GM12873 (cell line): ENCODE results near the gene FOXC2.

Experiments used
- TF ChIP-seq, protein P1 (sequence below): IDR thresholded peaks from 2 replicates; pipeline ENCODE4 v1.5.1; 2012; ENCODE audit warnings: low read depth, mild to moderate bottlenecking, moderate library complexity, low read length, control low read depth; ENCODE audit not compliant: insufficient read depth; ENCODE audit errors: missing control alignments

Gene FOXC2

DNA sequence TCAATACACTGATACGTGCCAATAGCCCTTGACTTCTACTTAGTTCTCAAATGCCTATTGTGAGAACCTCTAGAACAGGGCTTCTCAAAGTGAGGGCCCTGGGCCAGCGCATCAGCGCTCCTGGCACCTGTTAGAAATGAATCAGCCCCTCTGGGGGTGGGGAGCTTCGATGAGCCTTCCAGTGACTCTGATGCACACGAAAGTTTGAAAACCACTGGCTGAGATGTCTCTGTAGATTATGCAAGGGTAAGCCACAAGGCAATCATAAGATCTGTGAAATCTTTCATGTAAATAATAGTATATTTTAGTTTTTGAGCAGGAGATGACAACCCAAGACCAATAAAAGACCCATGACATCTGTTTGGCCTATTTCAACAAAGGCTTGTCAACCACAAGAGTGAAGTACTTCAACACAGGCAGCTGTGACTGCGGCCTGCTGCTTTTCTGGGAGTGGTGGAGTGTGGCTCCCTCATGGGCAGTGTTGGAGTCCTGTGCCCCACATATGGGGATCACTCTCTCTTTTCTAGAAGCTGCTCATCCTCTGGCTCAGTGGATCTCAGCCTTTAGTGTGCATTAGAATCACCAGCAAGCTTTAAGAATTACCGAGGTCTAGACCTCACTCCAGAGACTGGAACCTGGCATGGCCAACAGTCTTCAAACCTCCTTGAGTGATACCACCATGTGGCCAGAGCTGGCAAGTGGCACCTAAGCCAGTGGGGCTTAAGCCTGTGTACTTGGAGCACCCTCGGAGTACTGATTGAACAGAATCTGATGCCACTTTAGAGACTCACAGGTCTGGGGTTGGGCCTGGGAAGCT is 17.3 kb upstream of the FOXC2 start:
- TF ChIP-seq, protein P1, sequence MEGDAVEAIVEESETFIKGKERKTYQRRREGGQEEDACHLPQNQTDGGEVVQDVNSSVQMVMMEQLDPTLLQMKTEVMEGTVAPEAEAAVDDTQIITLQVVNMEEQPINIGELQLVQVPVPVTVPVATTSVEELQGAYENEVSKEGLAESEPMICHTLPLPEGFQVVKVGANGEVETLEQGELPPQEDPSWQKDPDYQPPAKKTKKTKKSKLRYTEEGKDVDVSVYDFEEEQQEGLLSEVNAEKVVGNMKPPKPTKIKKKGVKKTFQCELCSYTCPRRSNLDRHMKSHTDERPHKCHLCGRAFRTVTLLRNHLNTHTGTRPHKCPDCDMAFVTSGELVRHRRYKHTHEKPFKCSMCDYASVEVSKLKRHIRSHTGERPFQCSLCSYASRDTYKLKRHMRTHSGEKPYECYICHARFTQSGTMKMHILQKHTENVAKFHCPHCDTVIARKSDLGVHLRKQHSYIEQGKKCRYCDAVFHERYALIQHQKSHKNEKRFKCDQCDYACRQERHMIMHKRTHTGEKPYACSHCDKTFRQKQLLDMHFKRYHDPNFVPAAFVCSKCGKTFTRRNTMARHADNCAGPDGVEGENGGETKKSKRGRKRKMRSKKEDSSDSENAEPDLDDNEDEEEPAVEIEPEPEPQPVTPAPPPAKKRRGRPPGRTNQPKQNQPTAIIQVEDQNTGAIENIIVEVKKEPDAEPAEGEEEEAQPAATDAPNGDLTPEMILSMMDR = no peak

- TF ChIP-seq, protein P1 = no peak
Measured at GRCh38 chr16:86549893-86550190, 16.8 kb upstream of the FOXC2 start.

- TF ChIP-seq, protein P1 = no peak
Measured at GRCh38 chr16:86550281-86550680, 16.3 kb upstream of the FOXC2 start.

DNA sequence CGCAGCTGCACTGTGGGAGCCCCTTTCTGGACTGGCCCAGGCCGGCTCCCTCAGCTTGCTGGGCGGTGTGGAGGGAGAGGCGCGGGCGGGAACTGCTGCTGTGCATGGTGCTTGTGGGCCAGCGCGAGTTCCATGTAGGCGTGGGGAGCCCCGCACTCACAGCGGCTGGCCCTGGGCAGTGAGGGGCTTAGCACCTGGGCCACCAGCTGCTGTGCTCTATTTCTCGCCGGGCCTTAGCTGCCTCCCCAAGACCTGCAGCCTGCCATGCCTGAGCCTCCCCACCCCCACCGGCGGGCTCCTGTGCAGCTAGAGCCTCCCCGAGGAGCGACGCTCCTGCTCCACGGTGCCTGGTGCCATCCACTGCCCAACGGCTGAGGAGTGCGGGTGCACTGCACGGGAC is 13.3 kb upstream of the FOXC2 start:
- TF ChIP-seq, protein P1 = no peak

- TF ChIP-seq, protein P1 = no peak
Measured at GRCh38 chr16:86554599-86554916, 12.1 kb upstream of the FOXC2 start.

GRCh38 chr16:86554917-86555703 is 11.5 kb upstream of the FOXC2 start, which contains the start of gene MTHFSD:
Gene MTHFSD (minus strand): TSS chr16:86555235. CDS start chr16:86555184, 51 bp downstream.
- TF ChIP-seq, protein P1 = no peak

- TF ChIP-seq, protein P1 = no peak
Measured at GRCh38 chr16:86555704-86556075, 10.9 kb upstream of the FOXC2 start.
